ENCODE measurements around the gene CP. TPM values are rescaled to one million over a fixed set of nuclear protein-coding genes. Genes with fewer than 3 reads are reported as not detected.

CP gene
- total RNA-seq, 1 donor from 2014 or later = not detected

DNA sequence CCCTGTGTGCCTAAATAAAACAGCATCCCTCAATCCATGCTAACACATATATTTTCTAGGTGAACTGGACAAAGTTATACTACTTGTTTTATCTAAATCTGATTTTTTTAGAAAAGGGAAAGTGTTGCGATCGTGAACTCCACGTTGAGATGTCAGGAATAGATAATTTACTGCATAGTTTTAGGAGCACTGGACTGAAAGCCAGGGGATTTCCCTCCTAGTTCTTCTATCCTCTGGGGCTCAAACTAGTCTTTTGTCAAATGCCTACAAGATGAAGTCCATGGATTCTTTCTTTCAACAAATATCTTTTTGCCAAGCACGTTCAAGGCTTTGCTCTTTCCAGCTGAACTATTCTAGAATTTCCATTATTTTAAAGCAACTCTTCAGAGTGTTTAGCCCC, 92.8 kb downstream of the CP start:
- intact Hi-C loops (cut with micrococcal nuclease) = loop anchor here (1.0 to 10.0 kb wide), 8 partner anchors 43 to 1278 kb away; partner anchors contain the start of genes COMMD2, GYG1, HLTF and RNF13

DNA sequence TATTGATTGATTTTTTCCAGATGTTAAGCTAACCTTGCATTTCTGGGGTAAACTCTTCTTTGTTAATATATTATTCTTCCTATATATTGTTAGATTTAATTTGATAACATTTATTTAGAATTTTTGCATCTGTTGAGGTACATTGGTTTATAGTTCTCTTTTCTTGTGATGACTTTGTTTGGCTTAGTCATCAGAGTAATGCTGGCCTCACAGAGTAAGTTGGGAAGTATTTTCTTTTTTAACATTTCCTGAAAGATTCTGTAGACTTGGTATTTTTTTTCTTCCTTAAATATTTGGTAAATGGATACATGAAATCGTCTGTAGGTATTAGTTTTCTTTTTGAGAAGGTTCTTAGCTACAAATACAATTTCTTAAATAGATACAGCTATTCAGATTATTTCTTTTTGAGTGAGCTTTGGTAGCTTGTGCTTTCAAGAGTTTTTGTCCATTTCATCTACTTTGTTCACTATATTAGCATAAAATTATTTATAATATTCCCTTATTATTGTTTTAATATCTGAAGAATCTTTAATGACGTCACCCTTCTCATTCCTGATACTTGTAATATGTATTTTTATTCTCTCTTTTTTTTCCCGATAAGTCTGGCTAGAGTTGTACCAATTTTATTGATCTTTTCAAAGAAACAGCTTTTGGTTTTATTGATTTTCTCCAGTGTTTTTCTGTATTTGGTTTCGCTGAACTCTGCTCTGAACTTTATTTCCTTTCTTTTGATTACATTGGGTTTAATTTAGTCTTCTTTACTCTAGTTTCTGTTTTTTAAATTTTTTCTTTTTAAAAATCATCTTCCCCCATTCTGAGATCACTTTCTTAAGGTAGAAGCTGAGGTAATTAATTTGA, 98.7 kb downstream of the CP start:
- intact Hi-C loops (cut with micrococcal nuclease) = loop anchor here (10.0 kb wide), 2 partner anchors 362 to 632 kb away; partner anchors contain the start of gene COMMD2

Other genes with a start within 250 kb of the CP start
- 36.3 and 37.4 TPM in 2 replicates for gene GYG1, start 230.3 kb downstream of the CP start, total RNA-seq
- 24.2 and 26.6 TPM in 2 replicates for gene HLTF, start 135.3 kb downstream of the CP start, total RNA-seq
- gene HPS3, start 92.2 kb downstream of the CP start, total RNA-seq = 24.0 and 27.0 TPM in 2 replicates
- not detected in 2 replicates for gene TM4SF18, start 111.8 kb upstream of the CP start, total RNA-seq
- gene TM4SF1, start 155.8 kb upstream of the CP start, total RNA-seq = not detected in 2 replicates

Data from T-helper 2 cell treated with Interferon-gamma antibody and Interleukin-4, amounts not matched to agents 100 ng/mL and 5 ng/mL, for 36 hours (primary cell).